HG02642 (cell line): ENCODE data around the gene MTCL1.

Experiments used
- ATAC-seq: cut with Tn5 transposase; IDR thresholded peaks from one replicate; pipeline ENCODE4 v1.9.1; 2021; ENCODE audit warnings: mild to moderate bottlenecking; ENCODE audit not compliant: unreplicated experiment, poor library complexity

MTCL1 gene

DNA sequence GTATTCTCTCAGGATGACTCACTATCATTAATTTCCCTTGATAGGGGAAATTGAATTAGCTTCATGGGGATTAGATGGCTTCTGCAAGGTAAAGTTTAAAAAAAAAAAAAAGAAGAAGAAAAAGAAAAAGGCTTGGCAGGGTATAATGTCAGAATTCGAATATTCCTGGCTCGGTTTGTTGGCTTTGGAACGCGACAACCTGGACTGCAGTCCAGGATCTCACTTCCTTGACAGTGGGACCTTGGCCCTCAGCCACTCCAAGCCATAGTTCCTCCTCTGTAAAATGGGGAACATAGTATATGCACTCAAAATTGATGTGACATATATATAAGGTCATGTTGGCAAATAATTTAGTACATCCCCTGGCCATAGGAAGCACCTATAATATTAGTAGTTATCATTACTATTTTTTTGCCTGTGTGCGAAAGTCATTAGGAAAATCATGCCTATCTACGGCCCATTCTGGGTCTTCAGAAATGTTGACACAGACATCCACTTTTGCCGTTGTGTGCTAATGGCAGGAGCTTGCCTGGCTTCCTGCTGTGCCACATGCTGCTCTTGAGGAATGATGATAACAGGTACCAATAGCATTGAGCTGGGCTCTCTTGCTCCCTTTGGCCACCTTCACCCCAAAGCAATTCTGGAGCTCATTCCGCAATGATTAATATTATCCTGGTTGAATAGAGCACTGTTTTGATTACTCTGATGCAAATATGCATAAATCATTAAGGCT, 97.9 kb downstream of the MTCL1 start:
- ATAC-seq = no peak

DNA sequence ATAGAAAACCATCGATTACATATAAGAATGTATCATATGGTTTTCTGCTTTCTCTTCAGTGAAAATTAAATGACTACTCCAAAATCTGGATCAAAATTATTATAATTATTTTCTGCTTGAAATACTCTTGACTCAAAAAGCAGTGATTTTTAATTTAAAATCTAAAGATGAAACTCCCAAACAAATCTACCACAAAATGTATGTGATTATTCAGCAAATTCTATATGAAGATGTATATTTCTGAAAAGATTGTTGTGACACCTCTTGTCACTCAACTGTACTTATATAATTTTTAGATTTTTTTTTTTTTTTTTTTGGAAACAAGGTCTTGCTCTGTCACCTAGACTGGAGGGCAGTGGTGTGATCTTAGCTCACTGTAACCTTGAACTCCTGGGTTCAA, 98.6 kb downstream of the MTCL1 start:
- no peak for ATAC-seq

DNA sequence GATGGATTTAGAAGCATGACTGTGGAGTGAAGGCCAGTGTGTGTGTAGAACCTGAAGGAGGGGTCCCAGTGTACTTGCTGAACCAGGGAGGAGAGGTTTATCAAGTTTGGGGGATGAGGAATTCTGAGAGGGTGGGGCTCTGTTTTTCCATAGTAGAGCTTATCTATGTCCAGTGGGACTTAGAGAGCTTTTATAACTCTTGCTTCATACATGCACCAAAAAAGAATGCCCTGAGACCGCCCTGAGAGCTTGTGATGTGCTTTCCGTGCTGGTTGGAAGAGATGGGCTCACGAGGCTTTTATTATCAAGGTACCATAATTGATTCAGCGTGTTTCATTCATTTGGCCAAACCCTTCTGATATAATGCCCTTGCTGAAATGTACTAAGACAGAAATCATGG, 100.2 kb downstream of the MTCL1 start:
- ATAC-seq = no peak

DNA sequence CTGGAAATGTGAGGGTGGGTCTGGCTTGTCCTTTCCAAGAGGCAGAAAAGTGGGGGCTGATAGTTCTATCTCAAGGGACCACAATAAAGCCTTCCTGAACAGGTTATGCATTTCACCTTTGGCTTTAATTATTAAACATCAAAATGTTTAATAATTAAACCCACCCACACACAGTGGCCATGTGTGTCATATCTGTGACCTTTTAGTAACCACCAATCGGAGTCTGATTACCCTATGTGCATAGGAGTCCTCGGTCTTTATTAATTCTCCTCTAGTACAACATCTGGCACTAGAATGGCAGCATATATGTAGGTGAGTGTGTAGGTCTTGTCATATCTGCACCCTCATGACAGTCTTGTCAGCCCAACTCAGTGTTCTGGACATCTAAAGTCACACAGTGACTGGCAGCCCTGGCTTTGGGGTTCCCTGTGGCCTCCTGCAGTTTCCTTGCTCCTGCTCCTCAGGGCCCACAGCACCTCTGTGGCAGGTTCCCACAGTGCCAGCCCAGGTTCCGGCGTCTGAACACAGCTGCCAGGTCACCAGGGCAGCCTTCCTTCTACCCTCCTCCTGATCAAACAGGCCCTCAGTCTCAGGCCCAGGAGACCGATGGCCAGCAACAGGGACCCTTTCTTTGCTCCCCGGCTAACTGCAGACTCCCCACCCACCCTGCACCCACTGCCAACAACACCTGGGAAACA, 100.9 kb downstream of the MTCL1 start:
- no peak for ATAC-seq

DNA sequence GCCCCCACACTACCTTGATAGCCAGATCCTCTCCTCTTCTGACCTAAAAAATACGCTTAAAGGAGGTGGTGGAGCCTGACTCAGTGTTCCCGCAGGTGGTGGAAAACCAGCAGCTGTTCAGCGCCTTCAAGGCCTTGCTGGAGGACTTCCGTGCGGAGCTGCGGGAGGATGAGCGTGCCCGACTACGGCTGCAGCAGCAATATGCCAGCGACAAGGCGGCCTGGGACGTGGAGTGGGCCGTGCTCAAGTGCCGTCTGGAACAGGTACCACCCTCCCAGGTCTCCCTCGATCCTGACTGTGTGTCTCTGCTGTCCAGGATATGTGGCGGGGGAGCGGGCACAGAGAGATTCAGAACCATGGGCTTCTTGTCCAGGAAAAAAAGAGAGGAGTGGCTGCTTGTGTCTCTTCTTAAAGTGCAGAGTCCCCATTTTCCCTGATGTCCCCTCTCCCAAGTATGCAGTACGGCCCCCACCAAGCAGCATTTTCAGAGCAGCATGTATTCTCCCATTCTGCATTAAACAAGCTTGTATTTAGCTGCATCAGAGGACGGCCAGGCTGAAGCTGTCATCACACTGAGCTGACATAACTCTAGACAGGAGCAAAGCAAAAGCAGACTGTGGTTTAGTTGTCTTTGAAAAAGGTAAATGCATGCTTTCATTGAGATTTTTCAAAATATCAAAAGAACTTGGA, 101.6 kb downstream of the MTCL1 start:
- no peak for ATAC-seq

DNA sequence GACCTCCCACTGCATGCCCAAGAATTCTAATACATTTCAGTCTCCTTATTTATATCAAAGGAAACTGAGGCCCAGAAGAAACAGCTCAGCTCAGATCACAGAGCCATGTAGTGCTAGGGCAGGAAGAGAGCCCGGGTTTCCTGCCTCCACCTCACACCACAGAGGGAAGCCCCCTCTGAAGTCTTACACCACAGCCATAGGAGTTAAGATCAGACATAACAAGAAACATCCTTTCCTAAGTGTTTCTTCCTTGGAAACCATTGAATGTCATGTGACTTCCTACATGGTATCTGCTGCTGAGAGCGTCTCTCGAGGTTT, 102.1 kb downstream of the MTCL1 start:
- no peak for ATAC-seq

DNA sequence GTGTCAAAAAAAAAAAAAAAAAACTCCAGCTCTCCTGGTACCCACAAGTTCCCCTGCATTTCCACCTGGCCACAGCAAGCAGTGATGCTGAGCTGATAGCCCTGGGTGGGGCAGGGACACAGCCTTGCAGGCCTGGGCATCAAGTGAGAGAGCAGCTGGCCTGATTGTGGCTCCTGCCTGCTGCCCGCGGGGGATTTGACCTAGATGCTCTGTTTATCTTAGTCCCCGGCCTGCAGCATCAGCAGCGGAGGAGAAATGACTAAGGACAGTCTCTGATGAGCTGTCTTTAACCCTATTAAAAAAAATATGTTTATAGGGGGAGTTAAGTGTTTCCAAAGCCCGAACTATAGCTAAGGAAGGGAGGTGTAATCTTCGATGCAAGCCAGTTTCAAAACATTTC, 102.6 kb downstream of the MTCL1 start:
- ATAC-seq = no peak

DNA sequence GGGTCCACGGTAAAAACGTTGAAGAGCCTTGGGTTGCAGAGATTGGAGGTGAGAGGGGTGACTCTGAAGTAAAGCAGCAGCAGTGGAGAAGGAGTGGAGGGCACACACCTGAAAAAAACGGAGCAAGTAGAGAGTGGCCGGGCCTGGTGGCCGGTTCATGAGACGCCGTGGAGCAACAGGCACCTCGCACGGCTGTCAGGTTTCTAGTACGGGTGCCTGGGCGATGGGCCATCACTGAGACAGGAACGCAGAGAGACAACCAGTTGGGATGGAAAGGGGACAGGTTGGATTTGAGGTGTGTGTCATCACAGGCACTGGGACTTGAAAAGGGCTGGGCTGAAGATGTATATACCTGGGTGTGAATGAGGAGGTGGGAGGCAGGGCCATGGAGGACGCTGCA, 104.2 kb downstream of the MTCL1 start:
- no peak for ATAC-seq

DNA sequence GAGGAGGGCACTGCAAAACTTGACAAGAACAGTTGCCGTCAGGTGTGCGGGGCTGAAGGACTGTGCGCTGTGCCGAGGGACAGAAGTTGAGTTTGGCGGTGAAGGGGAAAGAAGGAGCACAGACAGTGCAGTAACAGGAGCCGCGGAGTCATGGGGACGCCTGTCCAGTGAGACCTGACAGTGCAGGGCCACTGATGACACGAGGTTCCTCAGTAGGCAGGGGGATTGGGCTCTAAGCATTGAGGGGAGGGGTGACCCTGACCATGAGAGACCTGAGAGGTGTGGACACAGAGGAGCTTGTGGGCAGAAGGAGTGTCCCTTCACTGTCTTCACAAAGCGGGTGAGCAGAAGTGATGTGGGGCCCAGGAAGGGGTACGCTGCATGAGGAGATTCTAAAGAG, 104.8 kb downstream of the MTCL1 start:
- ATAC-seq = no peak

DNA sequence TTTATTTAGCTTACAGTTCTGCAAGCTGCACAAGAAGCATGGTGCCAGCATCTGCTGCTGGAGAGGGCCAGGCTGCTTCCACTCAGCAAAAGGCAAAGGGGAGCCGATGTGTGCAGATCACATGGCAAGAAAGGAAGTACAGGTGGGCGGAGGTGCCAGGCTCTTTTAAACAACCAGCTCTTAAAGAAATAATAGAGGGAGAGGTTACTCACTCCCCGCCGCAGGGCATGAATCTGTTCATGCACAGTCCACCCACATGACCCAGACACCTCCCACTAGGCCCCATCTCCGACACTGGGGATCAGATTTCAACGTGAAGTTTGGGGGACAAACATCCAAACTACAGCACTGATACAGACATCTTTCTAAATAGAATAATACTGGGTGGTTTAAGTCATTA, 105.8 kb downstream of the MTCL1 start:
- no peak for ATAC-seq

DNA sequence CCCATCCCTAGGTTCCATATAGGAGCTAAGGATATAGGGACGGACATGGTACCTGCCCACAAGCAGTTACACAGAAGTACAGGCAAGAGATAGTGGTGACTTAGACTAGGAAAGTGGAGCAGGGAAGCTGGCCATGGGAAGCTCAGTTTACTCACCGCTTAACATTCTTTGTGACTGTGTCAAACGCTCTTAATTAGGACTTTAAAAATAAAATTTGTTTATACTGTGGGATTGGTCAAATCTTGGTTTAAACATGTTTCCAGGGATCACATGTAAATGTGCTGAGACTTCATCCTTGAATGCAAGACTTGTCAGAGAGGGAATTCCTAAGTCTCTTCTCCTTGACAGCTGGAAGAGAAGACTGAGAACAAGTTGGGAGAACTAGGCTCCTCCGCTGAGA, 107.3 kb downstream of the MTCL1 start:
- ATAC-seq = no peak

DNA sequence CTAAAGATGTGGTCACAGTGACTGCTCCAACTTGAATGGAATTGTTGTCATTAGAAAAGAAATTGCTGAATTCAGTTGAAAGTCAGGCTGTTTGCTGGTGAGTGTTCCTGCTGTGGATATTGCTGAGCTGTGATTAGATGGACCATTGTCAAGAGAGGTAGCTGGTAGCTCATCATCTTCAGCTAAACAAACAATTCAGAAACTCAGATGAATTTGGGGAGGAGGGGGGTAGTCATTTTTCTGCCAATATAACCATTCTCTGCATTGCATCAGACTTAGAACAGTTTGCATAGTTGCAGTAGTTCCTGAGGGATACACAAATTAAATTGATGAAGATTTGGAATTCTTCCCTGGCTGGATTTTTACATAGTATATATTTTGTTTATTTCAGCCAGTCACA, 108.3 kb downstream of the MTCL1 start:
- ATAC-seq = no peak

DNA sequence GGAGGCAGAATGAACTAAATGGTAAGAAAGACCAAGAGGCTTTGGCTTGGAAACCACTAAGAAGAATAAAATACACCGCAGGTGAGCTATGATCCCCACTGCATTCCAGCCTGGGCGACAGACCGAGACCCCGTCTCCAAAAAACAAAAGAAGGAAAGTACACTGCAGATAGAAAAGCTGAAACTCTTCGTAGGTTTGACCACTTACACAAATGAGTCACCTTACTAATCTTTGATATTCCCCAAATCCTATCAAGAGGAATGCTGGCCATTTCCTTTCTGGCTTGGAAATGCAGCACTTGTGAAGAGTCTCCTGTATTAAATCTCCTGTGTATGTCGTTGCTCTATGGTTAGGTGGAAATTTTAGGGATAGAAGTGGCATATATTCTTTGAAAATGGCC, 108.8 kb downstream of the MTCL1 start:
- ATAC-seq = no peak

DNA sequence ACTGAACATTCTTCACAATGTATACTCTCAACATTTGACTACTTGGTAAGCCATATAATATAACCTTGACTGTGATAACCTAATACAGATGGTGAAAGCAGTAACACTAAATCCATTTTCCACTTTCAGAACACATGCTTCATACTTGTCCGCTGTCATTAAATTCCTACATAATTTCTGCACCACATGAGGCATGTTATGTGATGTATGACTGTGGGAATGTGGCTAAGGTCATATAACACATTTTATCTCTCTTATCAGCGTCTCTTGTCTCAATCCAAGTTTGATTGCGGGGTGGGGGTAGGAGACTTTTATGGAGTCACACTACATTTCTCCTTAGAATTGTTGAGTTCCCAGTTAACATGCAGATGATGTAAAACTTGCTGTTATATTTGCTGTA, 110.9 kb downstream of the MTCL1 start:
- ATAC-seq = no peak

DNA sequence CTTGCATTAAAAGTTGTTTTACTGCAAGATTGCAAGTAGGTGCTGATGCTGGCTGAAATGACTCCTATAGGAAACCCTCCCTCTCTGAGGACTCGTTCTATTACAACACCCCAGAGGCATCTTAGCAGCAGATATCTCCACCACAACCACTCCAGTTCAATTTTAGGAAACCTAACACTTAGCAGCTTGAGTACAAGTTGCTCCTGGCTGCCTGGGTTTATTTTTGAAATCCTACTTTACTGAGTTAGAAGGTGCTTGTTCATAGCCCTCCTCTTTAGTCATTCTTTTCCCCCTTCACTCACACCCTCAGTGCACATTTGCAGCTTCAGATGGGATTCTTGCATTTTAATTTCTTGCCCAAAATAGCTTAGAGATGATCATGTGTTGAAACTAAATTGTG, 111.5 kb downstream of the MTCL1 start:
- no peak for ATAC-seq

DNA sequence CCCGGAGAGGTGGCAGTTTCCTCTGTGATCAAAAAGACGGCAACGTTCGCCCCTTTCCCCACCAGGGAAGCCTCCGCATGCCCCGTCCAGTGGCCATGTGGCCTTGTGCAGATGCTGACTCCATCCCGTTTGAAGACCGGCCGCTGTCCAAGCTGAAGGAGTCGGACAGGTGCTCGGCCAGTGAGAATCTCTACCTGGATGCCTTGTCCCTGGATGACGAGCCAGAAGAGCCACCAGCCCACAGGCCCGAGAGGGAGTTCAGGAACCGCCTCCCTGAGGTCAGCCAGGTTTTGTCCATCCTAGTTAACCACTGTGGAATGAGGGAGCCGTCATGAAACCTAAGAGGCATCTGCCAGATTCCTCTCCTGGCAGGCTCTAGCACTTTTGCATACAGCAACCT, 113.6 kb downstream of the MTCL1 start:
- no peak for ATAC-seq

DNA sequence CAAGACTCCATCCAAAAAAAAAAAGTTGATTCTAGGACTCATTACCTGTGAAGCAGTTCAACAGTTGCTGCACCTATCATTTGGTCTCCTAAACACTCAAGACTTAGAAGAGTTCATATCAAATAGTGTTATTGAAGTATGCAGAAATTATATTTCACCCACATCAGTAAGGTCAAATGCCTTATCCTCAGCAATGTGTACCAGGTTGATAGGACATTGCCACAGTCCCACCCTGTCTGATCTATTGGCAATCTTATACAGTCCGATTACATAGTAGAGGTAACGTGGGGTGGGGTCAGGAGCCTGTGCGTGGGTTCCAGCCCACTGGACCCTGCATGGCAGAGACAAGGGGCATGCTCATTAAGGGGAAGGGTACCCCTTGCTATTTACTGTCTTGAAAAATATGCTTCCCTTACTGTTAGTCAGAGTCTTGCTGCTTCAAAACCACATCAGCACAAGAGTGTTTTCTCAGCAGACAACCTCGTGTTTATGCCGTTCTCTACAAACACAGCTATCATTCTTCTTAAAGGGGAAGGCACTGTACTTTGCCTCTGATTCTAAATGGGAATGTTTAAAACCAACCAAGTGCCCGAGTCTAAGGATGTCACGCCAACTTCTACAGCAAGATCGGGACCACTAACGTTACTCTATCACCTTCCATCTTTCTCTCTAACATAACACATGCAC, 115.2 kb downstream of the MTCL1 start:
- ATAC-seq = no peak

DNA sequence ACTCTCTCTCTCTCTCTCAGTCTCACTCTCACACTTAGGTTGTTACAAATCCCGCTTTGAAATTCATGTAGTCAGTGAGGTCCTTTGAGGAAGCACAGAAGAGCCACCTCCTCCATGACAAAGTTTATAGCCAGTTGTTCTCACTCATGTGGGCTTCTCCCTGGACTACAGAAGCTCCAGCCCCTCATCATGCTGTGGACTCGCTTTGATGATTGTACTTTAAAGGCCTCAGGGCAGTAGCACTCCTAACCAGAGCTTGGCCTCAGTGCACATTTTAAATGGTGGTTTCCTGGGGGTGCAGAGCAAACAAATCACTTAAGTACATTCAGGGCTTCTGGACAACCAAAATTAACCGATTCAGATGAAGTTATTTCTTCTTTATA, 115.7 kb downstream of the MTCL1 start:
- no peak for ATAC-seq

DNA sequence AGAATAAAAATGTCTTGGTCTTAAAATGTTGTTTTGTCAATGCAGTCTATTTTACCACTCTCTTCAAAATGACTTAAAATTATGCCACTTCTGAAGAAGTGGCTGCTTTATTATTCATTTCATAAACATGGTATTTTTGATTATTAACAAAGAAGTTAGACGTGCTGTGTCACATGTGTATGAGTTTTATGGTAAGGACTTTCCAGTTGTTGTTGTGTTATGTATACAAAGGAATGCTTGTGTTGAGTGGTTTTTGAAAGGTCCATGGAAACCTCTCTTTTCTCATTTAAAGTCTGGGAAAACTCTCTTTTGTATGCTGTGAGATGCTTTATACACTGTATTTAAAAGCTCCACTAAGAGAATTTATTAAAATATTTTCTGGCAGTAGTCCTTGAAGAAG, 116.2 kb downstream of the MTCL1 start:
- no peak for ATAC-seq

DNA sequence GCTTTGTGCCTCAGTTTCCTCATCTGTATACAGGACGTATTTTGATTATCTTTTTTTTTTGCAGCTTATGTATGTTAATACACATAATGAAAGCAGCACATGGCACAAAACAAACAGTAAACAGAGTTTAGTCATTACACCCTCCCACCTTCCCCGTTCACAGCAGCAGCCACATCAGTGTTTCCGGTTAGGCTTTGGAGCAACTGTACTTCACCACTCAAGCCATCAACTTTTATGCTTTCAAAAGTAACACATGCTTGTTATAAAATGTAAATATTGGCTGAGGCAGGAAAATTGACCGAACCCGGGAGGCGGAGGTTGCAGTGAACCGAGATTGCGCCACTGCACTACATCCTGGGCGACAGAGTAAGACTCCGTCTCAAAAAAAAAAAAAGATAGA, 117.3 kb downstream of the MTCL1 start:
- ATAC-seq = no peak

DNA sequence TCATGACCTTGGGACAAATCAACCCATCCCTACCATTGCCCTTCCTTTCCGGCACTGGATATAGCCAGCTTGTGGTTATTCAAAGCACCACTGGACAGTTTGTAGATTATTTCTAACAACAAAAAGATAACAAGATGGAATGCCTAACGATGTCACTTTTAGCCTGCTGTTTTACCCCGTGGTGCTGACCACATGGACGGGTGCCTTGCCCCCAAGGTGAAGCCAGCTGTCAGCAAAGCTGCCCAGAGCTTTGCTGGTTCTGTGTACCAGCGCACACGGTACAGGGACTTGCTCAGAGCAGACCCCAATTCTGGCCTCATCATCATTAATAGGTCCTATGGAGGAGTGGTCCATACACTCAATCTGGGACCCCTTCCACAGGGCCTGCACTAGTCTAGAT, 118.2 kb downstream of the MTCL1 start:
- ATAC-seq = no peak
